IPS DF 6.9 (cell line): Measurements from ENCODE around the gene PCDHB10.
"Not testable (repeated sequence)": the region's sequence is repeated elsewhere in the genome, so short reads cannot be mapped to it uniquely, and the experiment has no call there.

Experiments used
- DNase-seq: peaks from one replicate; pipeline ENCODE4 v3.0.0-alpha.2; 2013; ENCODE audit warnings: low read depth, low spot score
- H3K27ac ChIP-seq: one replicate; pipeline ENCODE4 v1.5.1; 2013; ENCODE audit warnings: low read length, control low read depth
- H3K27me3 ChIP-seq: 2 replicates; pipeline ENCODE4 v1.6.1; 2013; ENCODE audit warnings: mild to moderate bottlenecking, low read length; ENCODE audit not compliant: control insufficient read depth, insufficient read depth
- H3K36me3 ChIP-seq: 2 replicates; pipeline ENCODE4 v1.6.1; 2013; ENCODE audit warnings: low read length; ENCODE audit not compliant: control insufficient read depth, insufficient read depth
- H3K4me1 ChIP-seq: 2 replicates; pipeline ENCODE4 v1.6.1; 2013; ENCODE audit warnings: low read length; ENCODE audit not compliant: control insufficient read depth, insufficient read depth
- H3K4me3 ChIP-seq: 2 replicates; pipeline ENCODE4 v1.5.1; 2013; ENCODE audit warnings: mild to moderate bottlenecking, low read length
- H3K9me3 ChIP-seq: 2 replicates; pipeline ENCODE4 v1.6.1; 2013; ENCODE audit warnings: low read length, inconsistent platforms; ENCODE audit not compliant: control insufficient read depth, insufficient read depth
- WGBS: extraction: QIAGEN DNeasy Blood & Tissue Kit; methylation state at CpG from one replicate; pipeline ENCODE4 v1.1.7; 2013; ENCODE audit warnings: mixed read lengths, missing lambda C conversion rate; ENCODE audit not compliant: insufficient read length, insufficient coverage; 5-methylcytosine and 5-hydroxymethylcytosine counted together

PCDHB10 gene

GRCh38 chr5:141189131-141189530 lies 3.0 kb upstream of the PCDHB10 start:
- not testable (repeated sequence) for H3K4me3 ChIP-seq, DNase-seq, H3K36me3 ChIP-seq, H3K4me1 ChIP-seq, H3K27ac ChIP-seq, H3K27me3 ChIP-seq, H3K9me3 ChIP-seq
- no CpG with 5 or more reads among the region's 35 CpGs for WGBS

- H3K4me3 ChIP-seq, H3K27ac ChIP-seq, H3K36me3 ChIP-seq, H3K9me3 ChIP-seq, DNase-seq, H3K27me3 ChIP-seq, H3K4me1 ChIP-seq: not testable (repeated sequence)
- no CpG with 5 or more reads among the region's 37 CpGs for WGBS
These were observed 2.2 kb downstream of the PCDHB10 start for GRCh38 chr5:141194332-141194731.

GRCh38 chr5:141196363-141196762 lies 4.2 kb downstream of the PCDHB10 start:
- H3K36me3 ChIP-seq = no peaks in the 10 kb centered on the region
- H3K4me3 ChIP-seq = no peak overlapping the region
- H3K9me3 ChIP-seq = no peaks in the 10 kb centered on the region
- WGBS = no CpG with 5 or more reads among the region's 3 CpGs
- no peak for DNase-seq
- H3K27me3 ChIP-seq = no peaks in the 10 kb centered on the region
- no peaks in the 10 kb centered on the region for H3K4me1 ChIP-seq
- H3K27ac ChIP-seq = no peak overlapping the region

GRCh38 chr5:141199359-141200235 lies 7.4 kb downstream of the PCDHB10 start, which contains the start of gene PCDHB11:
PCDHB11 (plus strand) TSS chr5:141199627; CDS start chr5:141199775, 148 bp downstream.
- Histone ChIP-seq H3K27me3 (no peaks in the 10 kb centered on the region), H3K36me3 (no peaks in the 10 kb centered on the region), H3K4me1 (no peaks in the 10 kb centered on the region), H3K9me3 (no peaks in the 10 kb centered on the region), H3K4me3 (no peak within 1 kb of the TSS), H3K27ac (no peak within 1 kb of the TSS)
- whole genome bisulfite sequencing = no CpG with 5 or more reads among the region's 21 CpGs
- DNase-seq = no peak

- H3K4me3 ChIP-seq, H3K36me3 ChIP-seq, DNase-seq, H3K9me3 ChIP-seq, H3K27me3 ChIP-seq, H3K4me1 ChIP-seq, H3K27ac ChIP-seq: not testable (repeated sequence)
- WGBS = no CpG with 5 or more reads among the region's 38 CpGs
These were observed 9.0 kb downstream of the PCDHB10 start for GRCh38 chr5:141201126-141201525.

- DNase-seq, H3K9me3 ChIP-seq, H3K36me3 ChIP-seq, H3K27me3 ChIP-seq, H3K4me1 ChIP-seq, H3K27ac ChIP-seq, H3K4me3 ChIP-seq: not testable (repeated sequence)
- no CpG with 5 or more reads among the region's 35 CpGs for WGBS
These were observed 9.5 kb downstream of the PCDHB10 start for GRCh38 chr5:141201646-141202045.

- H3K27ac ChIP-seq = no peak within 1 kb of the TSS
- no peaks in the 10 kb centered on the region for H3K27me3 ChIP-seq
- WGBS = no CpG with 5 or more reads among the region's 11 CpGs
- DNase-seq = no peak
- no peak within 1 kb of the TSS for H3K4me3 ChIP-seq
- no peaks in the 10 kb centered on the region for H3K4me1 ChIP-seq
- H3K9me3 ChIP-seq = no peaks in the 10 kb centered on the region
- H3K36me3 ChIP-seq = no peaks in the 10 kb centered on the region
These were observed 16.3 kb downstream of the PCDHB10 start, which contains the start of gene PCDHB12 for GRCh38 chr5:141208478-141208877. PCDHB12 (plus strand) TSS chr5:141208719; CDS start chr5:141208908, 189 bp downstream.

GRCh38 chr5:141210281-141210680 lies 18.1 kb downstream of the PCDHB10 start:
- H3K4me1 ChIP-seq, H3K36me3 ChIP-seq, H3K27me3 ChIP-seq, H3K27ac ChIP-seq, H3K4me3 ChIP-seq, H3K9me3 ChIP-seq, DNase-seq: not testable (repeated sequence)
- WGBS = no CpG with 5 or more reads among the region's 39 CpGs

GRCh38 chr5:141210849-141211248 lies 18.7 kb downstream of the PCDHB10 start:
- H3K9me3 ChIP-seq = not testable (repeated sequence)
- no CpG with 5 or more reads among the region's 27 CpGs for WGBS

GRCh38 chr5:141213656-141214339 lies 21.6 kb downstream of the PCDHB10 start, which contains the start of gene PCDHB13:
PCDHB13 (plus strand) TSS chr5:141213919; CDS start chr5:141214124, 205 bp downstream.
- H3K4me3 ChIP-seq, H3K4me1 ChIP-seq, H3K9me3 ChIP-seq, H3K27me3 ChIP-seq, H3K36me3 ChIP-seq, H3K27ac ChIP-seq, DNase-seq: not testable (repeated sequence)
- WGBS = no CpG with 5 or more reads among the region's 18 CpGs

More at GRCh38 chr5:141210849-141211248, 18.7 kb downstream of the PCDHB10 start:
- H3K4me3 ChIP-seq, H3K36me3 ChIP-seq, DNase-seq, H3K4me1 ChIP-seq, H3K27ac ChIP-seq, H3K27me3 ChIP-seq: not testable (repeated sequence)
